Glomerular visceral epithelial cell (primary cell): Measurements from ENCODE around the gene ZNF334.

ENCODE experiments used
- DNase-seq: peaks from one replicate; pipeline ENCODE4 v3.0.0-alpha.2; 2016; ENCODE audit errors: extremely low spot score

ZNF334 gene

DNA sequence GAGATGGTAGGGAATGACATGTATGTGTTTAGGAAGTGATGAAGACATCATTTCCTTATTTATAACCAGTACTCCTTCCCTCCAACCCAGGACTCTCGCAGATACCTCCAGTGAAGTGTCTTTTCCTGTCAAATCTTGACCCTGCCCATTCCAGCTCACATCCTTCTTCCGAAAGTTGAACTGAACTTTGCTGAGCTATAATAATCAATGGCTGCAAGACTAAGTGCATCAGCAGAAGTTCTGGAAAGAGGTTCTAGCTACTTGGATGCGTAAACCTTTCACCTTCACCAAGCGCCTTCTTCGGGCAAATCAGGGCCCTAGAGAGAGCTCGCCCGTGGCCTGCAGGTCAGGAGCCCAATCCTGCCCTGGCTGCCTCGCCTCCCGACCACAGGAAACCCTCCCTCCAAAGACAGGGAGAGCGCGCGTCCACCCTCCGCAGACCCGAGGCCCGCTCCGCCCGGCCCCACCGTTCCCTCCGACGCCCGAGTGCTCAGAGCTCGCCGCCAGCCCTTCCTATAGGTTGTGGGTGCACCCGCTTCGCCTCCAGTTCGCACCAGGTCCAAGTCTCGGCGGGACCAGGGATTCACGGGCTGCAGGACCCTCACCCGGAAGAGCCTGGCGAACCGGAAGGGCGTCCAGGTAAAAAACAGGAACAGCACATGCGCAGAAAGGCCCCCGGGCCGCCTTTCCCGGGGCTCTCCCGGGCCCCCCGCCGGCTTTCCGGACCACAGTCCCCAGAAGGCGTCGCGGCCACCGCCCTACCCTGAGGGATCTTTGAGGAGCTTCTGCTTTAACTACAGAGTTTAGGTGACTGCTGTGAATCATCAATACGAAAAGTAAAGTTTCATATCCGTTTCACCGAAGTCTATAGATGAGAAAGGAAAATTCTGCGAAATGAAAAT is at the start of gene ZNF334:
TSS of gene ZNF334 (minus strand) at position 617 of the 902 bp plus-strand sequence. CDS start 1,457 bp downstream, outside the sequence.
- DNase-seq, result peak; percentile 23

DNA sequence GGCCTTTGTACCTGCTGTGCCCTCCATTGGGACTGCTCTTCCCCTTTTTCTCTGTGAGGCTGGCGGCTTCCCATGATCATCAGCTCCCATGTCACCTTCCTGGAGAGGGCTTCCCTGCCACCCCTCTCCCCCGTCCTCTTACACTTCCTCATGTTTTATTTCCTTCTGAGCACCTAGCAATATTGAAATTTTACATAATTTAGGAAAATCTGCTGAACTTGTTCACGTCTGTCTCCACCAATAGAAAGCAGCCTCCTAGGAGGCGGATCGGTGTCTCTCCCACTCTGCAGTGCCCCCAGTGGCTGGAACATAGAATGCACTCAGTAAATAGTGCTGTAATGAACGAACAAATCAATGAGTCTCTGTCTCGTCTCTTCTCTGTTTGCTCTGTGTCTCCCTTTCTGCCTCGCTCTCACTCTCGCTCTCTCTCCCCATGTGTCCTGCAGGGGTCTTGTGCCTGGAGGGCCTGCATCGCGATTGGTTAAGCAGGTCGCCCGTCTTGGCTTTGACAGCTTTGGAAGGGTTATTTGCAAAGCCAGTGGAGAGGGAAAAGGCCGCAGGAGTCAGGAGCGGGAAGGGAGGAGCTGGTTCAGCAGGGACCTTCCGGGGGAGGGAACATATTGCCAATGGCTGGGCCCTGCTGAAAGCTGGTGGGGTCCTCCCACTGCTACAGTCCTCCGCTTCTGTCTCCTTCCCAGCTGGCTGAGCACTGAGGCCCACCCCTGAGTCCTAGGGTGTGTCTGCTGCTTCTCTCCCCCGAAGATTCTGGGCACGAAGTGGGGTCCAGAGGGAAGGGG is 49.2 kb upstream of the ZNF334 start:
- peak; percentile 26 for DNase-seq

DNA sequence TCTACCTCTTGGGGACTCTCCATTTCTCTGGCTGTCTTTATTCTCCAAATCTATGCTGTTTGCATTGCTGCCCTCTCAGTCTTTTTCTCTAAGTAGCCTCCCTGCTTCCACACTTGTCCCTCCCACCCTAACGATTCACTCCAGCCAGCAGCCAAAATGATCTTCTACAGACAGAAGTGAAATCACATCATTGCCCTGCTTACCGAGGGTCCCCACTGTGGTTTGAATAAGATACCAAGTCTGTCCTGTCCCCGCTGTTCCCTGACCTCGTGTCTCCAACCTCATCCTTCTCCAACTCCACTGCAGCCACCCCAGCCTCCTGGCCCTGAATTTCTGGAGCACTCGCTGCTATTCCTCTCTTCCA is 48.6 kb upstream of the ZNF334 start:
- DNase-seq, result no peak

DNA sequence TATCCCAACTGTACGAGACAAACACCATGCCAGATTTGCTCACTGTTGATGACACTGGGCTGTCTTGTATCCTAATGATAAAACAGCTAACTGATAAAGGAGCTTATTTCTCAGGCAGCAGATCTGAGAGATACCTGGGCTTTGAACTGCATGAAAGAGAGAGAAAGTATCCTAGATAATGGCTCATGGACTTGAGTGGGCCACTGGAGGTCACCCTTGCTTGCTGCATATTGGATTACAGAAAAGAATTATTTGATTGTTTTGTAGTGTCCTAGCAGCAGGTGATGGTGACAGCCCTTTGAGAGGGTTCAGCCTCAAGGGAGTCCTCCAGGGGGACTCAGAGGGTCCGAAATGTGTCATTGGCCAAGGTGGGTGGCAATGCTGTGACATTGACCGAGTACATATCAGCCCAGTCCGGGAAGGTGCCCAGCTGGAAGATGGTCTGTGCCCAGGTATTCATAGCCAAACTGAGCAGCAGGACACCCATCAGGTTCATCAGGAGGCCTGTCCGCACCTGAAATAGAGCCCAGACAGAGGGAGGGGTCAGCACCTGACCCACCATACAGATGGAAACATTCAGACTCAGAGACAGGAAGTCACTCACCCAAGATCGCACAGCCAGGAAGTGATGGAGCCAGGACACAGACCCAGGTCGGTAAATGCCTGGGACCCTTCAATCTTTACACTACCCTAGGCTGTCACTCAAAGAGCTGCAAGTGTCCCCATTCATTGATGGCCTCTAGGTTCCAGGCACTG is 46.5 kb upstream of the ZNF334 start:
- DNase-seq, result no peak

DNA sequence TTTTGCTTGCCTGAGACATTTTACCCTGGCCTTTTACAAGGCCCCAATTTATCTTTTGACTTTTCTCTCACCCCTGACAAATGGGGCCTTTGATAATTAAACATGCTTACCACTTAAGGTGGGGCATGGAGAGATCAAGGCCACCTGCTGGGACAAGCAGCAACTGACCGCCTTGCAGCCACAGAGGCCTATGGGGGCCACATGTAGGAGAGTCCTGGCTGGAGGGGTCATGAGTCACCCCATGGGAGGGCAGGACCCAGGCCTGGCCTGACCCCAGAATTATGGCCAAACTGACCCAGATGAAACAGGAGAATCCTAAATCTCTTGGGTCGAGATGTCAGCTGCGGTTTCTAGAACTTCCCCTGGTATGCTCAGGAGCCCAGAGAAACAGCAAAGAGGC is 45.6 kb upstream of the ZNF334 start:
- DNase-seq, result no peak

DNA sequence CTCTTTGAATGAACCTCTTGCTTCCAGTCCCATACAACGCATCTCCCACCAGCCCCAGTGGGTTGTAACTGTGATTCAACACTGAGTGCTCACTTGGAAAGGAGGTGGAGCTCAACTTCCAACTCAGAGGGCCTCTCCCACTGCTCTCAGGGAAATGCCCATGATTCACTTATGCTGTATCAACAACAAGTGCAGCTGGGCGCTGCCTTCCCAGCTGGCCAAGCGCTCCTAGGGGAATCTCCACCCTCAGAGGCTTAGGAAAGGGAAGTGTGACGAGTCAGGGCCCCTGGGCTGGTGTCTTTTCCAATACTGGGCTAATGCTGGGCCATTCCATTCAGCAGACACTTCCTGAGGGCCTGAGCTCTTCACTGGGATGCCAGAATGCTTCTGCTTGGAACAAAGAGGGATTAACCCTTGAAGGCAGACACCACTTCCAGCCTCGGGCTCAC is 45.2 kb upstream of the ZNF334 start:
- peak; percentile 88 for DNase-seq

DNA sequence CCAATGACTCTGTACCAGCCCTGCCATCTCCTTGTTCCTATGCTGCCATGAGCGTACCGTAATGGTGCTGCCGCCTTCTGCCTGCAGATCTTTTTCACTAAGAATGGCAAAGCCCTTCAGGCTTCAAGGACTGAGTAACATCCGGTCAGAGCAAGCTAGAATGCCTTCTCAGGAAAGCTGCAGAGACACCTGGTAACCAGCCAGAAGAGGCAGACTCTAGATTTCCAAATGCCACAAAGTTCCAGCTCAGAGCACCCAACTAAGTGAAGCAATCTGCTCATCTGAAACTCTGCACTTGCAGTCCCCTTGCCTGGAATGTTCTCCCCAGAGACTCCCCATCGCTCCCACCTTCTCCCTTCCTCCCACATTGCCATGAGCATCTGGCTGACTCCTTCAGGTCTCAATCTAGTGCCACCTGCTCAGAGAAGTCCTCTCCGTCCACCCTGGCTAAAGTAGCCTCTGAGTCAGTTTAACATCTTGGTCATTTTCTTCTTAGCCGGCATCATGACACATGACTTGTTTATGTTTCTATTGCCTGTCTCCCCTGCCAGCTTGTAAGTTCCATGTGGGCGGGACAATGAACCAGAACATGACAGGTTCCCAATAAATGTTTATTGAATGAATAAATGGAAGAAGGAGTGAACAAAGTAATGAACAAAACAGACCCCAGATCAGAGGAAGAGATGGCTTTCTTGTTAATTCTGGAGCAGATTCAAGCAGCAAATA is 44.0 kb upstream of the ZNF334 start:
- DNase-seq, result peak; percentile 51

DNA sequence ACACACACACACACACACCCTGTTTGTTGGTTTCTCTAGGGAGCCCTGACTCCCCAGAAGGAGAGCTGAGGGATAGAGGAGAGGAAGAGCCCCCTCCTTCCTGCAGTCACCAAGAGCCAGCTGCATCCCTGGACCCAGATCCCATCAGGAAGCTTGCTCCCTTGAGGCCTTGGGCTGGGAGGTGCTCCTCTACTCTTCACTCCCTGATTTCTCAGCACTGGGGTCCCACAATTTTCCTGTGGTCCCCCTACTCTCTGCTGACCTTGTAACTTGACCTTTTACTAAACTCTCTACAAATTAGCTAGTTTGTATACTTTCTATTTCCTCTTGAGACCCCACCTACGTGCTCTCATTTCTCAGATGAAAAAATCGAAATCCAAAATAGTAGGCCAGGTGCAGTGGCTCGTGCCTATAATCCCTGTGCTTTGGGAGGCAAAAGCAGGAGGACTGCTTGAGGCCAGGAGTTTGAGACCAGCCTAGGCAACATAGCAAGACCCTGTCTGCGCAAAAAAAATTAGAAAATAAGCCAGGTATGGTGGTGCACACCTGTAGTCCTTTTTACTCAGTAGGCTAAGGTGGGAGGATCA is 42.1 kb upstream of the ZNF334 start:
- DNase-seq, result no peak

DNA sequence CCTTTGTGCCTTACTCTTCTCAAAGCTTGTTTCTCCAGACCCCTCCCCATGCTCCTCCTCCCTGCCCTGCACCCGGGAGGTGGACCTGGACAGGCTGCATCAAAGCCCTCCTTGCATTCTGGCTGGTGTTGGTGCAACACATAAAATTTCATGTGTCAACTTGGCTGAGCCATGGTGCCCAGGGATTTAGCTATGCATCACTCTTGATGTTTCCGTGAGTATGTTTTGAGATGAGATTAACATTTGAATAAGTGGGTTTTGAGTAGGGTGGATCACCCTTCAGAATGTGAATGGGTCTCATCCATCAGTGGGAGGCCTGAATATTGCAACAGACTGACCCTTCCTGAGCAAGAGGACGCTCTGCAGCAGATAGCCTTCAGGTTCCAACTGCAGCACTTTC is 41.5 kb upstream of the ZNF334 start:
- no peak for DNase-seq

DNA sequence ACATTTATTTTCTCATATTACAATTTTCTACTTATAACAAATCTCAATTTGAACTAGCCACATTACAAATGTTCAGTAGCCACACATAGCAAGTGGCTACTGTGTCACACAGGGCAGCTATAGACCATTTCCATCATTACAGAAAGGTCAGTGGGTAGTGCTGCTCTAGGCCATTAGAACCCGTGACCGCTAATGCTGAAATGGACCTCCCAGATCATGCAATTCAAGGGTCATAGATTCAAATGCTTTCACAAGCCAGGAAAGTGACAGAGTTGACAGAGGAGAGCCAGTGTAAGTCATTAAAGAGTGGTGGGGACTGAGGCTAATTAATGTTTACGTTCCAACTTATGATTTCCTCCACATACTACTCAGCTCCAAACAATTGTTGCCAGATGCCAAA is 40.6 kb upstream of the ZNF334 start:
- no peak for DNase-seq

DNA sequence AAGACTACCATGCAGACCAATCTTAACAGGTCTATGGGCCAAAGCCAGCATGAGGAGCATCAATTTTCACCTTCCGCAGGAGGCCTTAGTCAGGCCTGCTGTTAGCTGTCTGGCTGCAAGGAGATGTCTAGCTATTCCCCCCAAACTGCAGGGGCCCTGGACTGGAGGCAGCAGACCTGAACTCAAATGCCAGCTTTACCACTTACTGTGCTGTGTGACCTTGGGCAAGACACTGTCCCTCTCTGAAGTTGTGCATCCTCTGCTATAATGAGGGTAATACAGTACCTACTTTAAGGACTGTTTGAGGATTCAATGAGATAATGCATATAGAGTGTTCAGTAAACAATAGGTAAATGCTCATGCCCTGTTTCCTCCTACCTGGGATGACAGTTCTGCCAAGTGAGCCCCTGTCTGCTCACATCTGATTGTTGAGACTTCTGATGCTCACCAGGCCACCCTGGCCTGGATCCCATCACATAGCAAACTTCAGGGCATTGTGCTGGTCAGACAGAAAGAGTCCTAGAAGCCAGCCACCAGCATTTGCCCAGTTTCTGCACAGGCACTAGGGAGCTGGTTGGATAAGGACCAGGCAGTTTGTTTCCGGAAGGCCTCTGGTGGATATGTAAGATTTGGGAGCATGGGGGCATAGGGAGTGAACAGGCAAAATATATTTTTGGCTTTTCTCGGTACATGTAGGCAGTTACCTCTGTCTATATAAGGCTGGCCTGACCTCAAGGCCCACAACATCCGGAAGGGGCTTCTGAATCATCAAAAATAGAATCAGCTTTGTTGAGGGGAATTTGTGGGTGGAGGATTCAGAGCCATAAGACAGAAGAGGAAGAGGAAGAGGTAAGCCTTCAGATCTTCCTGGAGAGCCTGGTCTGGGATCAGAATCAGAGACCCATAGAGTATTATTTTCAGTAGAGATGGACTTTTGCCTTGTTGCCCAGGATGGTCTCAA is 39.4 kb upstream of the ZNF334 start:
- no peak for DNase-seq

DNA sequence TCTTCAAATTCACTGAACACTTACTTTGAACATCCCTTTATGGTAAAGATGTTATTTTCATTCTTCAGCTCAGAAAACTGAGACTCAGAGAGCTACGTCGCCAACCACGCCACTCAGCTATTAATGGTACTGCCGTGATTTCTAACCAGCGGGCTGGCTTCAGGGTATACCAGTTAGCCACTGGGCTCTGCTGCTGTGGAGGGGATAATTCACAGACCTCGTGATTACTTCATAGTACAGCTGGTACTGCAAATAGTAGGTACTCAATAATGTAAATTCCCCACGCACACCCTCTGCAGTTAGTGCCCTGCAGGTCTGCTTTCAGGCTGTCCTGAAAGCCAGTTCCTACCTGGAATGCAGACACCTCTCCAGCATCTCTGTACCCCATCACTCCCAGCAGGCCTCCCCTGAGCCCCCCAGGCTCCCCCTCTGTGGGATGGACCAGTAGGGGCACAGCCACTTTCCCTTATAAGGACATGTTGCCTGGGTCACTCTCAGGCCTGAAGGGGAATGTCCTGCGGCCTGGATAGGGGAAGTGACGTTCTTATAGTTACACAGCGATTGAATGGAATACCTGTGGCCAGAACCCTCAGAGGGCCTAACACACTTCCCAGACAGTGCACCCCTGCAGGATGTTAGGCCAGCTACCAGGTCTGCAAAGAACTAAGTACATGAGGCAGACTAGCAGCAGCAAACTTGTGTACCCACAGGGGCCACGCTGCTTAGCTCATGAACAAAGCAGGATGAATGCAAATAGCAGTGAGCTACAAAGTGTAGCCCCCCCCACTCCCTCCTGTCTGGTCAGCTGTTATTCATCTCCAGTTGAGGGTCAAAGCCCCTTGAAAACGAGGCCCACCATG is 38.4 kb upstream of the ZNF334 start:
- DNase-seq, result no peak

DNA sequence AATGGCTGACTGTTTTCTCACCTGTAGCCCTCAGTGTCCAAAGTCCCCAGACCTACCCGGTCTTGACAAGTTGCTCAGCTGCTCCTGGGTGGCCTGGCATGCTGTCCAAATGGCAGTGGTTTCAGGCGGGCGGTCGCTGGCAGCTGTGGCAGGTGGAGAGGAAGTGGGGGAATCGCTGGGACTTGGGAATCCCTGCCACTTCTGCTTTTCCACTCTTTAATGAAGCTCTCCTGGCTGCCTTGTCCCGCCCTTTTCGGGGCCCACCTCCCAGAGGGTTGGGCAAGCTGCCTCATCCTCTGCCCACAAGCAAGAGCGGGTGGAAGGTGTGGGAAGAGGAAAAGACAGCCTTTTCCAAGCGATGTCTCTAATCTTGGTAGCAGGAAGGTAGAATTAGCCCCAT is 37.1 kb upstream of the ZNF334 start, which contains the start of gene OCSTAMP:
TSS of gene OCSTAMP (minus strand) at position 194 of the 400 bp plus-strand sequence. CDS start at position 100, 94 bp downstream.
- DNase-seq, result no peak

DNA sequence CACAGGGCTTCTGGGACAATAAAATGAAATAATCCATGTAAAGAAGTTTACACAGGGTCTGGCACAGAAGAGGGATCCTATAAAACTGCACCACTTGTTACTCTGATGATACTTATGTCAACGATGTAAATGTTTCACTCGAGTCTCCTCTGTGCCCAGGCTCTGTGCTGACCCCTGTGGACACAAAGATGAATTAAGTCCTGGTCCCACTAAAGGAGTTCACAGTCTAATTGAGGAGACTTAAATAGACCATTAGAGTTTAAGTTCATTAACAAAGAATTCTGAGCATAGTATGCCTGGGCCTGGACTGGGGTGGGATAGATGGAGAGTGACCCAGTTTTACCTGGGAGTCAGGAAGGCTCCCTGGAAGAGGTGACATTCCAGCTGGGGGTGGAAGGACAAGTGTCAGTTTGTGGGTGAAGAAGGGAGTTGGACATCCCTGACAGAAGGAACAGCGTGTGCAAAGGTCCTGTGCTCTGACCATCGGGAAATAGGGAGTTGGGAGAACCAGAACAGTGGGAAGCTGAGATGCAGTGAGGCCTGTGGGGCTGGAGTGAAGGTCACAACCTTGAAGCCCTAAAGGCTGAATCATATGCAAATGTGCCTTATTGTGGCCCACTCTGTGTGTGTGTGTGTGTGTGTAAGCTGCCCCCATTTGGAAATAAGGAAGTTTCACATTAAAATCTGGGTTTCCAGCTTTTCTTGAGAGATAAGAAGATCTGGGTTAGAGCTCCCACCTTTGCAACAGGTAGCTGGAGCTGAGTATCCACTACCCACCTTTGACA is 36.0 kb upstream of the ZNF334 start:
- DNase-seq, result no peak

DNA sequence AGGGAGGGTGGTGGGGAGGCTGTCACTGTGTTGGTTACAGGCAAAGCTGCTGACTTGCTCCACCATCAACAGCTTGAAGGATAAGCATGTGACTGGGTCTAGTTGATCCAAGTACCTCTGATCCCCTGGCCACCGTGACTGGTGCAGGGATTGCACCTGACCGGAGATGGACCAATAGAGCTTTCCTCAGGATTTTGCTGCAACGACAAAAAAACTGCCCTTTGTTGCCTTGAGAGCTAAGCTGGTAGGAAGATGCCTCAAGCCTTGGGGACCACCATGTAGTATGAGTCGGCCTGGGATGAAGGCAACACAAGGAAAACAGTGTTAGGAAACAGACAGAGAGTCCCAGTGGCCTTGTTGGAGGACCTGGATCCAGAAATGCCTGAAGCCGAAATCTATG is 35.3 kb upstream of the ZNF334 start:
- DNase-seq, result no peak

DNA sequence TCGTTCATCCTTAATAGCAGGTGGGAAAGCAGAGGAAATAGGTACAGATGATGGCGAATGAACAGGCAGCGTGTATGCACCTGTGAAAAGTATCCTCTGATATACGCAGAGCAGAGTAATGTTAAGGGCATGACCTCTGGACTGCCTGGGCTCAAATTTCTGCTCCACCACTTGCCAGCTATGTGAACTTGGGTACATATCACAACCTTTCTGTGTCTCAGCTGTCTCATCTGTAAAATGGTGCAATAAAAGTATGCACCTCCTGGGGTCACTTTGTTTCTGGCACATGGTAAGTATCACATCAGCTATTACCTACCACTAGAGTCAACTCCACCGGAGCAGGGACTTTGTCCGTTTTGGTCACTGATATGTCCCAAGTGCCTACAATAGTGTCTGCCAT is 34.6 kb upstream of the ZNF334 start:
- DNase-seq, result no peak

DNA sequence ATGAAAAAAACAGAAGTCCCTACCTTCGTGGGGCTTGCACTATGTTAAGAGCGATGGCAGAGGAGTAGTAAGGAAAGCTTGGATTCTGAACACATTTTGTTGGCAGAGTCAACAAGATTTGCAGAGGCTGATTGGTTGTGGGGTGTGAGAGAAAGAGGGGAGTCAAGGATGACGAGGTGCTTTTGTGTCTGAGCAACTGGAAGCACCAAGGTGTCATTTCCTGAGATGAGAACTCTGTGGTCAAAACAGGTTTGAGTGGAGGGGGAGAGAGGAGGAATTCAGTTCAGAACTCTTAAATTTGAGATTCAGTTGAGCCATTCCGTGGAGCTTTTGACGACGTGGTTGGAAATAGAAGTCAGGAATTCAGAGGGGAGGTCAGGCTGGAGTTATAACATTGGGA is 33.6 kb upstream of the ZNF334 start:
- DNase-seq, result no peak

DNA sequence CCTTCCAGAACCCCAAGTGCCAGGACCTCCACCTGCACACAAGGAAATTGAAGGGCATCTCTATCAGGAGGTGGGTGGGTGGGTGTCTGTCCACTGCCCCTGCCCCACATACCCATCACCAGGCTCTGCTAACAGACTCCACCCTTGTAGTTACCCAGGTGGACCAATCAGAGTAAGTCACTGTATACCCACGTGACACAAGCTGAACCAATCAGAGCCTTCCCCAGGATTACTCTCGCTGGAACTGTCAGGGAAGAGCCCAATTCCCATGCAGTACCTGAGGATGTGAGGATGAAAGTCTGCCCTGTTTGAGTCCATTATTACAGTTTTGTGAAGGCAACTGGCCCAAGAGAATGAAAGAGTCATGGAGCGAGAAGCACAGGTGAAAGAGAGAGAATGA is 32.9 kb upstream of the ZNF334 start:
- DNase-seq, result no peak
